Retinal pigment epithelial cell (primary cell): Measurements from ENCODE around the gene CFAP299.
"Not testable (repeated sequence)": the region's sequence is repeated elsewhere in the genome, so short reads cannot be mapped to it uniquely, and the experiment has no call there.

Source experiments
- DNase-seq: peaks from one replicate; pipeline ENCODE4 v3.0.0-alpha.2; 2010; ENCODE audit warnings: low read depth
- H3K4me3 ChIP-seq: 2 replicates; pipeline ENCODE4 v1.5.1; 2011; ENCODE audit warnings: mild to moderate bottlenecking, low read length, control low read depth, moderate library complexity
- CTCF ChIP-seq: conservative IDR thresholded peaks from 2 replicates; pipeline ENCODE4 v1.5.1; 2011; ENCODE audit warnings: low read depth, low read length, control low read depth, inconsistent platforms

Gene CFAP299

DNA sequence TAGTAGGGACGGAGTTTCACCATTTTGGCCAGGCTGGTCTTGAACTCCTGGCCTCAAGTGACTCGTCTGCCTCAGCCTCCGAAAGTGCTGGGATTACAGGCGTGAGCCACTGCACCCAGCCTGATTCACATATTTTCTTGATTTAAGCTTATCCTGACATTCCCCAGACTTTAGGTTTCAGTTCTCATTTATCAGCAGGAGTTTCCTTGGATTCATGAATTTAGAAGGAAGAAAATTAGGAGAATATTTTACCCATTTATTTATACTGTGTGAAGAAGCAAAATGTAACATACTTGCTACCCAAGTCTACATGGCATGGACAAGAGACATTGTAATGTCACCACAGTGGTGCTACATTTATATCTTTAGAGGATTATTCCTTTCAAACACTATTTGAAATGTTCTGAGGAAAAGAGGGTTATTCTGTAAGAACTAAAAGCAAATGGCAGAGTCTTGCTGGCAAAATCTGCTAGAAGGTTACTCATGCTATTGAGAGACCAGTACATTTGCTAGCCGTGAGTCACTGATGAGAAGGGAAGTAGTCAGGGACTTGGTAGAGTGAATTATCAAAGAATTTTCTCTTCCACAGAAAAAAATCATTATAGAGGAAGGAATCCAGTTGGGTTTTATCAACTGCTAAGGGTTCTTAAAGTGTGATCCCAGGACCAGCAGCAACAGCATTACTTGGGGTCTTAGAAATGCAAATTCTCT, 26.1 kb upstream of the CFAP299 start:
- DNase-seq = peak; percentile 81
- TF ChIP-seq CTCF = no peak
- no peak overlapping the region for H3K4me3 ChIP-seq

- TF ChIP-seq CTCF = no peak
- no peak overlapping the region for H3K4me3 ChIP-seq
- DNase-seq = no peak
Measured at GRCh38 chr4:80311130-80311529, 24.4 kb upstream of the CFAP299 start.

- TF ChIP-seq CTCF = no peak
- no peak overlapping the region for H3K4me3 ChIP-seq
- no peak for DNase-seq
Measured at GRCh38 chr4:80312124-80312523, 23.4 kb upstream of the CFAP299 start.

DNA sequence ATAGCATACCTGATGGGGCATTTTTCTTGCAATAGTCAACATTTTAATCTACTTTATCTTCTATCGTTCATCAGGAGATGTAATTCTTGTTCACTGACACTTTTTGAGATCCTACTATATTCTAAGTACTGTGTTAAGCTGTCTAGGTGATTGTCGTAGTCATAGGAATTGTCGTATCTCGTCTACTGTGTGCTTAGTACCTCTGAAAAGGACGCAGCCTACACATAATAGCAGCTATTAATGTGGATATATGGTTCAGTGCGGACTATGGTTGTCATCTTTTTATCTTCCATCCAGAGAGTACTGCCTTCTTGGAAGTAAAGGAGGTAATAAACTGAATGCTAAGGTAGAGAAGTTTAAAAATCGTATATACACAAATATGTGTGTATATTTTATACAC, 21.9 kb upstream of the CFAP299 start:
- TF ChIP-seq CTCF = no peak
- no peak for DNase-seq
- no peak overlapping the region for H3K4me3 ChIP-seq

- not testable (repeated sequence) for DNase-seq, H3K4me3 ChIP-seq
Measured at GRCh38 chr4:80315848-80316247, 19.7 kb upstream of the CFAP299 start.

GRCh38 chr4:80321341-80321740, 14.2 kb upstream of the CFAP299 start:
- DNase-seq = no peak
- TF ChIP-seq CTCF = no peak
- H3K4me3 ChIP-seq = no peak overlapping the region

GRCh38 chr4:80321776-80322175, 13.8 kb upstream of the CFAP299 start:
- no peak for DNase-seq
- no peak overlapping the region for H3K4me3 ChIP-seq
- no peak for TF ChIP-seq CTCF

DNA sequence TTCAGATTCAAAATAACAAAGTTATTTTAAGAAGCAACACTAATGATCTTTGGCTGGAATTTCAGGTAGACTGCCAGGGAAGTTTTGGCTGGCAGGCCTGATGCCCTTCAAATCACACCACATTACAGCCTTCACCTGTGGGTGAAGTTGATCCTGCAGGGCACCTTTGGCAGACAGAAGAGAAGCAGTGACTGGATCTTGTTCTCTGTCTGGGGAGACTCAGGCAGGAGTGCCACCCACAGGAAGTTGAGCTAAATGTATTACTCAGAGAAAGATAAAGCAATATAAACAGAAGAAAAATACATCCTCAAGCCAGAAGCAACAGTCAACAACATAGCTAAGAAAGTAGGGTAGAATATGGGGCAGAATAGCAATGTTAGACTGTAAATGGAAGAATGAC, 12.8 kb upstream of the CFAP299 start:
- no peak overlapping the region for H3K4me3 ChIP-seq
- no peak for DNase-seq
- TF ChIP-seq CTCF = peak; percentile 39
